ENCODE measurements around the gene BAHCC1. TPM values are rescaled to one million over a fixed set of nuclear protein-coding genes. Genes with fewer than 3 reads are reported as not detected.

Gene BAHCC1
- total and polyA plus RNA-seq, 10 of the 15 experiments (the other 5 are each of a cell fraction or from before 2014, with no cell fraction given) = 0.03 to 0.14 (median 0.11) TPM; not detected in 6

- peaks cover 12% of the 10 kb centered on the region for H3K4me1 ChIP-seq (ENCODE audit: control insufficient read depth, insufficient read depth, low read length)
- ChIA-PET SMC1A (ENCODE audit: uncharacterized antibody, unreplicated experiment) (interaction anchor here (2.9 kb wide), 1 partner anchor 27 kb away, joined by 9 read pairs; no protein-coding TSS in a partner anchor), POLR2A (no interaction called here), CTCF (no interaction called here), RAD21 (ENCODE audit: unreplicated experiment) (interaction anchor here (4.2 kb wide), 1 partner anchor 228 kb away, joined by 27 read pairs; no protein-coding TSS in a partner anchor)
- peaks cover 3 to 8% of the 10 kb centered on the region in 2 experiments; a peak in 3 of 4 replicates for H3K27me3 ChIP-seq (replicated peaks in 1 of 2; ENCODE audit: control insufficient read depth in 2 of 2, insufficient read depth in 2 of 2, low read length in 1 of 2)
- TF ChIP-seq SMAD5 (IDR thresholded peaks at IDR 0.05; ENCODE audit: low read depth) = no peak
- no peak for TF ChIP-seq USF2 (IDR thresholded peaks at IDR 0.05; ENCODE audit: borderline replicate concordance, low read depth, low read length)
- TF ChIP-seq CHD1 (IDR thresholded peaks at IDR 0.05; ENCODE audit: low read depth, low read length) = no peak
- no peak for TF ChIP-seq JUND (IDR thresholded peaks at IDR 0.05; ENCODE audit: low read depth, low read length)
- no peak for TF ChIP-seq IRF5 (IDR thresholded peaks at IDR 0.05; ENCODE audit: borderline replicate concordance)
- no TSS peak for BruUV-seq (replicated peaks)
- H3K79me2 ChIP-seq (ENCODE audit: control insufficient read depth, insufficient read depth, low read length) = no peaks in the 10 kb centered on the region
- H2AFZ ChIP-seq (ENCODE audit: control insufficient read depth, low read depth, low read length) = no peak overlapping the region
- H3K4me2 ChIP-seq (ENCODE audit: control insufficient read depth, insufficient read depth) = no peak overlapping the region
- WGBS (ENCODE audit: insufficient coverage, insufficient replicate concordance, low lambda C conversion rate, missing lambda C conversion rate) = 28% methylated on average over 18 of the region's 18 CpGs
- H4K20me1 ChIP-seq (ENCODE audit: control insufficient read depth, insufficient read depth) = no peaks in the 10 kb centered on the region
- DNase-seq (ENCODE audit: low read depth, low spot score) (no peak), ATAC-seq (no peak), FAIRE-seq (no peak)
- no peaks in the 10 kb centered on the region for H3K9me3 ChIP-seq (replicated peaks; ENCODE audit: control insufficient read depth, insufficient read depth, low read length)
- H3K9ac ChIP-seq (ENCODE audit: control insufficient read depth, insufficient read depth, low read length) = no peak overlapping the region
- H3K4me3 ChIP-seq = no peak overlapping the region
- intact Hi-C loops (cut with micrococcal nuclease; ENCODE audit: unreplicated experiment) = loop anchor here (5.0 kb wide), 2 partner anchors 340 to 380 kb away; no protein-coding TSS in a partner anchor
- in situ Hi-C loops (cut with MboI) = loop anchor here (25.0 kb wide), 1 partner anchor 345 kb away; no protein-coding TSS in a partner anchor
- no peak overlapping the region for H3K27ac ChIP-seq (ENCODE audit: control insufficient read depth, insufficient read depth)
- no peaks in the 10 kb centered on the region for H3K36me3 ChIP-seq (ENCODE audit: control insufficient read depth in 2 of 2, insufficient read depth in 2 of 2, low read length in 1 of 2)
These were observed 86.7 kb downstream of the BAHCC1 start for GRCh38 chr17:81481815-81482505.
